PC-9 (cell line): Measurements from ENCODE around the gene AIG1.

Experiments used
- EZH2 ChIP-seq: fragments of 200-600 bp; sonication (generic); IDR thresholded peaks from 2 replicates; pipeline ENCODE4 v1.8.0; 2017; ENCODE audit warnings: antibody characterized with exemption, low read depth
- TF ChIP-seq, protein P1 (sequence below): fragments of 200-600 bp; sonication (generic); conservative IDR thresholded peaks from 2 replicates; pipeline ENCODE4 v1.6.1; 2017; ENCODE audit warnings: mixed run types, antibody characterized with exemption, mild to moderate bottlenecking, moderate library complexity

DNA sequence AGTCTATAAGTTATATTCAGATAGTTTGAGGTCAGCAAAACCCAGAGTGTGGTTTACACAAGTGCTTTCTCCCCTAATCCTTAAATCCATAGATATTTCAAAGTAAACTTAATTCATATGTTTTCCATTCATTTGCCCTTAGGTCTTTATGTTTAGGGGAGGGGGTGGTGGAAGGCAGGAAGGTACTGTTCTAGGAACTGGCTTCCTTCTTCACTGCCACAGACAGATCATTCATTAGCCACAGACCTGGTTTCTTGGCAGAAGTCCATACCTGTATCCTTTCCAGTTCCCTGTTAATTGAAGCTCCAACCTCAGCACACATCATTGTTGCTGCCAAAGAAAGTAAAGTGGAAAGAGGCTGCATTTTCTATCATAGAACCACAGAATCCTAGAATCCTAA is 123.0 kb downstream of the AIG1 start:
- TF ChIP-seq, protein P1, sequence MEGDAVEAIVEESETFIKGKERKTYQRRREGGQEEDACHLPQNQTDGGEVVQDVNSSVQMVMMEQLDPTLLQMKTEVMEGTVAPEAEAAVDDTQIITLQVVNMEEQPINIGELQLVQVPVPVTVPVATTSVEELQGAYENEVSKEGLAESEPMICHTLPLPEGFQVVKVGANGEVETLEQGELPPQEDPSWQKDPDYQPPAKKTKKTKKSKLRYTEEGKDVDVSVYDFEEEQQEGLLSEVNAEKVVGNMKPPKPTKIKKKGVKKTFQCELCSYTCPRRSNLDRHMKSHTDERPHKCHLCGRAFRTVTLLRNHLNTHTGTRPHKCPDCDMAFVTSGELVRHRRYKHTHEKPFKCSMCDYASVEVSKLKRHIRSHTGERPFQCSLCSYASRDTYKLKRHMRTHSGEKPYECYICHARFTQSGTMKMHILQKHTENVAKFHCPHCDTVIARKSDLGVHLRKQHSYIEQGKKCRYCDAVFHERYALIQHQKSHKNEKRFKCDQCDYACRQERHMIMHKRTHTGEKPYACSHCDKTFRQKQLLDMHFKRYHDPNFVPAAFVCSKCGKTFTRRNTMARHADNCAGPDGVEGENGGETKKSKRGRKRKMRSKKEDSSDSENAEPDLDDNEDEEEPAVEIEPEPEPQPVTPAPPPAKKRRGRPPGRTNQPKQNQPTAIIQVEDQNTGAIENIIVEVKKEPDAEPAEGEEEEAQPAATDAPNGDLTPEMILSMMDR, result no peak
- no peak for TF ChIP-seq EZH2
